Heart right ventricle (tissue), 16 donors: ENCODE results near the gene ZMYND10. TPM values are rescaled to one million over a fixed set of nuclear protein-coding genes. Genes with fewer than 3 reads are reported as not detected.

ENCODE experiments used
- ATAC-seq, 8 donors: fragments of 200-7000 bp; cut with Tn5 transposase; one replicate each; pipeline ENCODE4 v1.9.1; 2020; ENCODE audit warnings: mild to moderate bottlenecking in 8 of 8, moderate library complexity in 8 of 8, moderate number of reproducible peaks in 1 of 8
- DNase-seq, 2 donors: peaks; one replicate each; pipeline ENCODE4 v3.0.0-alpha.2; 2020
- H3K27ac ChIP-seq, 10 donors: fragments of 200-600 bp; sonication (generic) in 2 of 10; one replicate each; pipeline versions ENCODE4 v1.5.0 to v1.8.0; 2020 to 2022; ENCODE audit warnings: mild to moderate bottlenecking in 3 of 10
- H3K27me3 ChIP-seq, 7 donors: fragments of 200-600 bp; one replicate each; pipeline ENCODE4 v1.8.0; 2021 to 2022; ENCODE audit warnings: mild to moderate bottlenecking in 2 of 7
- H3K36me3 ChIP-seq, 9 donors: fragments of 200-600 bp; sonication (generic) in 1 of 9; one replicate each; pipeline versions ENCODE4 v1.5.0 to v1.8.0; 2020 to 2022; ENCODE audit warnings: mild to moderate bottlenecking in 2 of 9
- H3K4me1 ChIP-seq, 9 donors: fragments of 200-600 bp; sonication (generic) in 1 of 9; one replicate each; pipeline versions ENCODE4 v1.5.0 to v1.8.0; 2020 to 2022; ENCODE audit warnings: mild to moderate bottlenecking in 4 of 9
- H3K4me3 ChIP-seq, 10 donors: fragments of 200-600 bp; sonication (generic) in 2 of 10; one replicate each; pipeline versions ENCODE4 v1.5.0 to v1.8.0; 2020 to 2022; ENCODE audit warnings: mild to moderate bottlenecking in 7 of 10, moderate library complexity in 2 of 10
- H3K9me3 ChIP-seq, 11 donors: fragments of 200-600 bp in 10 of 11; sonication (generic) in 2 of 11; one replicate each; pipeline versions ENCODE4 v1.5.0 to v1.8.0; 2013 to 2022; ENCODE audit warnings: mild to moderate bottlenecking in 2 of 11, control low read depth in 1 of 11, moderate library complexity in 1 of 11
- CTCF ChIP-seq, 9 donors: fragments of 200-600 bp; sonication (generic) in 2 of 9; IDR thresholded peaks; one replicate each; pipeline versions ENCODE4 v1.5.0 to v1.8.0; 2021 to 2022; ENCODE audit warnings: antibody characterized with exemption in 9 of 9, mild to moderate bottlenecking in 5 of 9, moderate library complexity in 1 of 9
- WGBS, 2 donors: extraction: QIAGEN DNeasy Blood & Tissue Kit; methylation state at CpG; one replicate each; pipeline ENCODE4 v1.1.7; 2013; ENCODE audit warnings: inconsistent platforms in 1 of 2; 5-methylcytosine and 5-hydroxymethylcytosine counted together
- intact Hi-C, 10 donors: fragments of 100-400 bp; cut with DNase I; formaldehyde crosslinking; loops; one replicate each; pipeline versions ENCODE4 v1.11.1 to v1.14.2; 2022
- polyA plus RNA-seq, 2 donors: library from polyadenylated mRNA; stranded (reverse); fragments of 200-250 nt; gene quantifications; one replicate each; pipeline ENCODE4 v1.2.3, GENCODE V29; 2013
- total RNA-seq, 10 donors: library from RNA; stranded (reverse); fragmentation: NEBNext Ultra II Directional in 3 of 10; extraction: Animal tissue kit (Norgen Biotek cat#: 25700) in 3 of 10; gene quantifications; one replicate each; pipeline versions ENCODE4 v1.2.1 to v1.2.4, GENCODE V29; 2021 to 2023
- donor health status: Arrhythmogenic right ventricular cardiomyopathy.
- donor health status: ischemic (EF 13 %, LVEDD 7.1; RV severe dilation, severe dysfunction).
- donor health status: healthy with polysubstance abuse.
- donor health status: DM: no; HTN: yes; CAD: no.
- donor health status: DM: no; HTN: no; CAD: no.
- donor health status: ischemic (EF 25% LVEDD 6.9; RV normal size, moderate dysfunction).
- donor health status: ischemic (EF 25% LVEDD 5.7; RV mildly dilated, moderate dysfunction).
- donor health status: healthy.
- donor health status: DM: yes; HTN: yes; CAD: no.
- donor health status: Ischemic cardiomyopathy.
- donor health status: ischemic (EF 35%, LVEDD 5.7; RV mildly dilated, moderate dysfunction).
- donor health status: nonischemic (EF 11% LVEDD 7.7; RV severe dilation, severe dysfunction).
- donor health status: DM: yes; HTN: yes; CAD: no.
- donor health status: PGD.
- donor health status: ischemic (EF 29% LVEDD 5.4; RV normal size, mild dysfunction).
- donor health status: nonischemic (EF 23%, LVEDD 6.1; RV moderate dilation, normal function).

The ZMYND10 gene
- total and polyA plus RNA-seq, 12 donors, result 0.15 to 0.88 (median 0.22) TPM; not detected in 7

- 62 to 67% methylated on average over 4 of the region's 4 CpGs for WGBS, 2 donors
- no peaks in the 10 kb centered on the region for H3K9me3 ChIP-seq
- peak overlapping the region; percentile 76 to 97 (median 90) for H3K4me3 ChIP-seq
- intact Hi-C loops, result loop anchor here in 1 of 10 donors (10.0 kb wide), 1 partner anchor 62 kb away; the partner anchor contains the start of gene SEMA3B
- no peaks in the 10 kb centered on the region for H3K27me3 ChIP-seq
- ATAC-seq (no peak), DNase-seq (no peak)
- peak overlapping the region in 7 of 10 donors; percentile 79 to 93 (median 91) for H3K27ac ChIP-seq
- no peak for TF ChIP-seq CTCF (IDR thresholded peaks at IDR 0.05)
- H3K4me1 ChIP-seq, result peaks cover 19 to 65% (median 55%) of the 10 kb centered on the region in 9 donors
- H3K36me3 ChIP-seq, result peaks cover 8 to 56% (median 34%) of the 10 kb centered on the region in 9 donors
These were observed 18.4 kb downstream of the ZMYND10 start for GRCh38 chr3:50327129-50327528.

- no peak for TF ChIP-seq CTCF (IDR thresholded peaks at IDR 0.05)
- no peak for ATAC-seq
- no peak for DNase-seq
- Histone ChIP-seq H3K36me3 (peaks cover 3 to 46% (median 24%) of the 10 kb centered on the region in 9 donors), H3K27ac (peak overlapping the region in 6 of 10 donors; percentile 40 to 99 (median 95)), H3K4me1 (peaks cover 21 to 68% (median 54%) of the 10 kb centered on the region in 9 donors), H3K27me3 (no peaks in the 10 kb centered on the region), H3K9me3 (no peaks in the 10 kb centered on the region), H3K4me3 (no peak overlapping the region)
- 92 to 94% methylated on average over 8 of the region's 8 CpGs for whole genome bisulfite sequencing, 2 donors
- intact Hi-C loops, result loop anchor here in 1 of 10 donors (10.0 kb wide), 1 partner anchor 61 kb away; the partner anchor contains the start of gene SEMA3B
These were observed 19.4 kb downstream of the ZMYND10 start for GRCh38 chr3:50326182-50326541.

- peak overlapping the region; percentile 40 to 99 (median 96) for H3K27ac ChIP-seq
- ATAC-seq (no peak), DNase-seq (no peak)
- no peak overlapping the region for H3K4me3 ChIP-seq
- intact Hi-C loops, result loop anchor here in 3 of 10 donors (2.0 to 10.0 kb wide), 3 partner anchors 51 to 99 kb away; partner anchors contain the start of gene SEMA3B (in 1 of the 3)
- no peaks in the 10 kb centered on the region for H3K27me3 ChIP-seq
- WGBS, 2 donors, result 88 to 95% methylated on average over 11 of the region's 11 CpGs
- TF ChIP-seq CTCF (IDR thresholded peaks at IDR 0.05), result no peak
- peaks cover 21 to 70% (median 55%) of the 10 kb centered on the region in 9 donors for H3K4me1 ChIP-seq
- peaks cover 0 to 41% (median 19%) of the 10 kb centered on the region in 9 donors for H3K36me3 ChIP-seq
- no peaks in the 10 kb centered on the region for H3K9me3 ChIP-seq
These were observed 19.9 kb downstream of the ZMYND10 start for GRCh38 chr3:50325497-50326181.

GRCh38 chr3:50325113-50325480 lies 20.4 kb downstream of the ZMYND10 start:
- peak overlapping the region; percentile 48 to 99 (median 97) for H3K27ac ChIP-seq

More at GRCh38 chr3:50325113-50325480, 20.4 kb downstream of the ZMYND10 start:
- no peaks in the 10 kb centered on the region for H3K9me3 ChIP-seq
- intact Hi-C loops, result loop anchor here in 3 of 10 donors (2.0 to 10.0 kb wide), 3 partner anchors 50 to 98 kb away; partner anchors contain the start of gene SEMA3B (in 1 of the 3)
- no peaks in the 10 kb centered on the region for H3K27me3 ChIP-seq
- H3K36me3 ChIP-seq, result peaks cover 0 to 36% (median 14%) of the 10 kb centered on the region in 9 donors
- DNase-seq (no peak), ATAC-seq (no peak)
- no peak for TF ChIP-seq CTCF (IDR thresholded peaks at IDR 0.05)
- 84 to 88% methylated on average over 2 of the region's 2 CpGs for WGBS, 2 donors
- no peak overlapping the region for H3K4me3 ChIP-seq
- peaks cover 25 to 75% (median 60%) of the 10 kb centered on the region in 9 donors for H3K4me1 ChIP-seq
